ENCODE measurements around the gene FZD7. TPM values are rescaled to one million over a fixed set of nuclear protein-coding genes. Genes with fewer than 3 reads are reported as not detected.

Gene FZD7
- total and polyA plus RNA-seq, 2 of the 8 experiments (the other 6 are each of a cell fraction or from before 2014, with no cell fraction given), result 176 to 246 TPM

DNA sequence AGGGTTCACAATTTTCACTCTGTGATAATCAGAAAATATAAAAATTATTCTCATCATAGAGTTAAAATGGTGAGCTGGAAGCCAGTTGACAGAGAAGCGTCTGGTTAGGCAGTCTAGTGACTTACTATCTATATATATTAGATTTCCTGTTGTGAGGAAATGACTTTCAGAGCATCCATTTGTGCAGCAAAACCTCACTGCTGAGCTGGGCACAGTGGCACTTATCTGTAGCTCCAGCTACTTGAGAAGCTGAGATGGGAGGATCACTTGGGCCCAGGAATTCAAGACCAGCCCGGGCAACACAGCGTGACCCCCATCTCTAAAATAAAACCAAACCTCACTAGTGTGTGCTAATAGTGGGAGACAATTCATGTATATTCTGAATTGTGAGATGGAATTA, 32.2 kb downstream of the FZD7 start (continued):
- TF ChIP-seq CBX5 (IDR thresholded peaks at IDR 0.05; ENCODE audit: low read depth, low read length) (no peak), CREB1 (IDR thresholded peaks at IDR 0.05) (no peak), JUND (IDR thresholded peaks at IDR 0.05; ENCODE audit: low read length) (no peak), RXRA (IDR thresholded peaks at IDR 0.05; ENCODE audit: insufficient read depth, low read depth, low read length) (no peak)

Data from H1 (cell line).